GM18951 (cell line): ENCODE results near the gene RPS14.

Experiments
- POLR2A ChIP-seq: IDR thresholded peaks from 4 replicates; pipeline ENCODE4 v1.6.1; 2011; ENCODE audit warnings: mild to moderate bottlenecking; ENCODE audit not compliant: insufficient read length, insufficient read depth; ENCODE audit errors: extremely low read depth
- in situ Hi-C: fragments of 300-500 bp; cut with MboI; formaldehyde crosslinking; loops from one replicate; pipeline ENCODE4 v1.12.0; 2022; ENCODE audit warnings: low sequenced_read_pairs, mixed read lengths, inconsistent platforms; ENCODE audit not compliant: unreplicated experiment

Gene RPS14

GRCh38 chr5:150402229-150402773 lies 47.2 kb downstream of the RPS14 start:
- TF ChIP-seq POLR2A = no peak
- in situ Hi-C loops = no loop called here

GRCh38 chr5:150401376-150402228 lies 47.9 kb downstream of the RPS14 start:
- TF ChIP-seq POLR2A = peak; percentile 57
- in situ Hi-C loops = no loop called here

- in situ Hi-C loops = no loop called here
- no peak for TF ChIP-seq POLR2A
These were observed 48.5 kb downstream of the RPS14 start for GRCh38 chr5:150401076-150401375.

- in situ Hi-C loops = no loop called here
- TF ChIP-seq POLR2A = peak; percentile 68
These were observed 49.0 kb downstream of the RPS14 start for GRCh38 chr5:150400316-150401075.

GRCh38 chr5:150399524-150400211 lies 49.9 kb downstream of the RPS14 start:
- peak; percentile 45 for TF ChIP-seq POLR2A
- in situ Hi-C loops = no loop called here

GRCh38 chr5:150398722-150399523 lies 50.6 kb downstream of the RPS14 start:
- TF ChIP-seq POLR2A = peak; percentile 40
- in situ Hi-C loops = no loop called here

GRCh38 chr5:150397782-150398721 lies 51.5 kb downstream of the RPS14 start:
- in situ Hi-C loops = no loop called here
- TF ChIP-seq POLR2A = no peak

- in situ Hi-C loops = no loop called here
- no peak for TF ChIP-seq POLR2A
These were observed 52.3 kb downstream of the RPS14 start for GRCh38 chr5:150397146-150397781.

GRCh38 chr5:150396267-150396666 lies 53.3 kb downstream of the RPS14 start:
- no peak for TF ChIP-seq POLR2A
- in situ Hi-C loops = no loop called here

GRCh38 chr5:150395688-150395975 lies 53.9 kb downstream of the RPS14 start:
- TF ChIP-seq POLR2A = no peak
- in situ Hi-C loops = no loop called here

- no peak for TF ChIP-seq POLR2A
- in situ Hi-C loops = no loop called here
These were observed 54.4 kb downstream of the RPS14 start for GRCh38 chr5:150394912-150395687.

GRCh38 chr5:150394131-150394530 lies 55.4 kb downstream of the RPS14 start:
- in situ Hi-C loops = no loop called here
- no peak for TF ChIP-seq POLR2A
